Endometrial microvascular endothelial cells (primary cell): Measurements from ENCODE around the gene PLXNB1. TPM values are rescaled to one million over a fixed set of nuclear protein-coding genes. Genes with fewer than 3 reads are reported as not detected.
"Not testable (repeated sequence)": the region's sequence is repeated elsewhere in the genome, so short reads cannot be mapped to it uniquely, and the experiment has no call there.

ENCODE experiments used
- in situ Hi-C: cut with HindIII; loops from 2 replicates; pipeline ENCODE4 v1.10.0; 2017; ENCODE audit warnings: low sequenced_read_pairs, low pct_unique_long_range_greater_than_20kb; ENCODE audit errors: inconsistent ontology term
- total RNA-seq: library from RNA; depleted of rRNA; stranded (reverse); fragments of >200 nt; gene quantifications from one replicate; pipeline ENCODE4 v1.2.3, GENCODE V29; 2015; ENCODE audit errors: inconsistent ontology term

The PLXNB1 gene
- 12.2 TPM for total RNA-seq

GRCh38 chr3:48429960-48430707 is at the start of gene PLXNB1:
Gene PLXNB1, minus strand, starts transcription at chr3:48430086. Its CDS starts 5,475 bp downstream, at chr3:48424611.
- in situ Hi-C loops, result no loop called here

- in situ Hi-C loops, result no loop called here
Observed at GRCh38 chr3:48478626-48479555, 49.0 kb upstream of the PLXNB1 start.

GRCh38 chr3:48477959-48478520 is 48.2 kb upstream of the PLXNB1 start:
- in situ Hi-C loops, result no loop called here

GRCh38 chr3:48476426-48477053 is 46.7 kb upstream of the PLXNB1 start:
- in situ Hi-C loops, result no loop called here

- in situ Hi-C loops, result no loop called here
Observed at GRCh38 chr3:48475188-48475587, 45.3 kb upstream of the PLXNB1 start.

- in situ Hi-C loops, result no loop called here
Observed at GRCh38 chr3:48474619-48475018, 44.7 kb upstream of the PLXNB1 start.

GRCh38 chr3:48474031-48474430 is 44.1 kb upstream of the PLXNB1 start:
- in situ Hi-C loops, result not testable (repeated sequence)

GRCh38 chr3:48473617-48473952 is 43.7 kb upstream of the PLXNB1 start:
- in situ Hi-C loops, result no loop called here

GRCh38 chr3:48472923-48473616 is 43.2 kb upstream of the PLXNB1 start:
- in situ Hi-C loops, result no loop called here

- in situ Hi-C loops, result no loop called here
Observed at GRCh38 chr3:48472673-48472922, 42.7 kb upstream of the PLXNB1 start.

GRCh38 chr3:48470286-48470685 is 40.4 kb upstream of the PLXNB1 start:
- in situ Hi-C loops, result no loop called here

- in situ Hi-C loops, result no loop called here
Observed at GRCh38 chr3:48469046-48469915, 39.4 kb upstream of the PLXNB1 start.

- in situ Hi-C loops, result no loop called here
Observed at GRCh38 chr3:48468329-48468731, 38.4 kb upstream of the PLXNB1 start.

- in situ Hi-C loops, result no loop called here
Observed at GRCh38 chr3:48467473-48468267, 37.8 kb upstream of the PLXNB1 start.

GRCh38 chr3:48467110-48467454 is 37.2 kb upstream of the PLXNB1 start:
- in situ Hi-C loops, result no loop called here

GRCh38 chr3:48466386-48467109 is 36.7 kb upstream of the PLXNB1 start:
- in situ Hi-C loops, result no loop called here
